ENCODE measurements around the gene JAK1. TPM values are rescaled to one million over a fixed set of nuclear protein-coding genes. Genes with fewer than 3 reads are reported as not detected.

JAK1 gene
- total and polyA plus RNA-seq, 2 of the 8 experiments (the other 6 are each of a cell fraction or from before 2014, with no cell fraction given), result 7.8 to 24.5 TPM

- no peak for TF ChIP-seq CBX5 (IDR thresholded peaks at IDR 0.05; ENCODE audit: low read depth, low read length)
- no peak for TF ChIP-seq E2F6 (IDR thresholded peaks at IDR 0.05)
- TF ChIP-seq TAF7 (optimal IDR thresholded peaks at IDR 0.05; ENCODE audit: borderline replicate concordance, low read depth, low read length), result no peak
- TF ChIP-seq HDAC6 (IDR thresholded peaks at IDR 0.05; ENCODE audit: low read depth, low read length), result no peak
Observed at GRCh38 chr1:64865105-64865757, 101.1 kb downstream of the JAK1 start (continued).

Data from H1 (cell line).